Mucosa of rectum (tissue), 2 donors: ENCODE data around the gene CNPY3.
"Not testable (repeated sequence)": the region's sequence is repeated elsewhere in the genome, so short reads cannot be mapped to it uniquely, and the experiment has no call there.

Source experiments
- H3K27ac ChIP-seq, 2 donors: one replicate each; pipeline ENCODE4 v1.7.0; 2013; ENCODE audit warnings: inconsistent platforms in 2 of 2, low read depth in 2 of 2, low read length in 2 of 2
- H3K27me3 ChIP-seq, 2 donors: one replicate each; pipeline ENCODE4 v1.7.0; 2013; ENCODE audit warnings: low read length in 2 of 2; ENCODE audit not compliant: control insufficient read depth in 2 of 2, insufficient read depth in 2 of 2
- H3K36me3 ChIP-seq, 2 donors: one replicate each; pipeline ENCODE4 v1.7.0; 2013; ENCODE audit warnings: low read length in 2 of 2; ENCODE audit not compliant: control insufficient read depth in 2 of 2, insufficient read depth in 2 of 2
- H3K4me1 ChIP-seq, 2 donors: one replicate each; pipeline ENCODE4 v1.7.0; 2013; ENCODE audit warnings: low read length in 2 of 2, mild to moderate bottlenecking in 1 of 2; ENCODE audit not compliant: control insufficient read depth in 2 of 2, insufficient read depth in 2 of 2
- H3K4me3 ChIP-seq, 2 donors: one replicate each; pipeline ENCODE4 v1.7.0; 2013; ENCODE audit warnings: low read length in 2 of 2
- H3K9ac ChIP-seq, 2 donors: one replicate each; pipeline ENCODE4 v1.7.0; 2013; ENCODE audit warnings: low read length in 2 of 2, low read depth in 1 of 2, mild to moderate bottlenecking in 1 of 2
- H3K9me3 ChIP-seq, 2 donors: one replicate each; pipeline ENCODE4 v1.7.0; 2013; ENCODE audit warnings: low read length in 2 of 2; ENCODE audit not compliant: control insufficient read depth in 2 of 2
- donor health status: healthy.
- donor health status: Normal muscosa, but diverticular disease.

Gene CNPY3

GRCh38 chr6:42896178-42896719, 33.0 kb upstream of the CNPY3 start:
- H3K27me3 ChIP-seq = no peaks in the 10 kb centered on the region
- H3K27ac ChIP-seq = no peak overlapping the region
- peaks cover 2% of the 10 kb centered on the region in 2 donors for H3K4me1 ChIP-seq
- no peaks in the 10 kb centered on the region for H3K36me3 ChIP-seq
- H3K4me3 ChIP-seq = no peak overlapping the region
- H3K9ac ChIP-seq = no peak overlapping the region
- H3K9me3 ChIP-seq = no peaks in the 10 kb centered on the region

DNA sequence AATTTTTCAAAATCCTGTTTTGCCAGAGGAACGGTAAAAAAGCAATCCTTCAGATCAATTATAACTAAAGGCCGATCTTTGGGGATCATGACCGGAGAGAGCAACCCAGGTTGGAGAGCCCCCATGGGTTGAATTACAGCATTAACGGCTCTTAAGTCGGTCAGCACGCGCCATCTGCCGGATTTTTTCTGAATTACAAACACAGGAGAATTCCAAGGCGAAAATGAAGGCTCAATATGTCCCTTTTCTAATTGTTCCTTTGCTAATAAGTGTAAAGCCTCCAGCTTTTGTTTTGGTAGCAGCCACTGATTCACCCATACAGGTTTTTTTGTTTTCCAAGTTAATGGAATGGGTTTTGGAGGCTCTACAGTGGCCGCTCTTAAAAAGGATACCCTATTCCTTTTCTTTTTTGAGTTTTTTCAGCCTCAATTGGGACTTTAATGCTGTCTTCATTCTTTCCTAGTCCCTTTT, 30.4 kb upstream of the CNPY3 start:
- no peak overlapping the region for H3K9ac ChIP-seq
- H3K4me1 ChIP-seq = peaks cover 0 to 5% of the 10 kb centered on the region in 2 donors
- H3K9me3 ChIP-seq = no peaks in the 10 kb centered on the region
- no peaks in the 10 kb centered on the region for H3K36me3 ChIP-seq
- H3K4me3 ChIP-seq = no peak overlapping the region
- H3K27me3 ChIP-seq = no peaks in the 10 kb centered on the region
- H3K27ac ChIP-seq = no peak overlapping the region

GRCh38 chr6:42899871-42900270, 29.4 kb upstream of the CNPY3 start:
- Histone ChIP-seq H3K4me3 (no peak overlapping the region), H3K36me3 (no peaks in the 10 kb centered on the region), H3K9me3 (no peaks in the 10 kb centered on the region), H3K9ac (no peak overlapping the region), H3K27me3 (no peaks in the 10 kb centered on the region), H3K27ac (no peak overlapping the region), H3K4me1 (peaks cover 0 to 5% of the 10 kb centered on the region in 2 donors)

- Histone ChIP-seq H3K36me3 (no peaks in the 10 kb centered on the region), H3K4me1 (peaks cover 0 to 5% of the 10 kb centered on the region in 2 donors), H3K27ac (no peak overlapping the region), H3K9me3 (no peaks in the 10 kb centered on the region), H3K4me3 (no peak overlapping the region), H3K27me3 (no peaks in the 10 kb centered on the region), H3K9ac (no peak overlapping the region)
These were observed 27.7 kb upstream of the CNPY3 start for GRCh38 chr6:42901538-42901957.

- not testable (repeated sequence) for H3K36me3 ChIP-seq, H3K9me3 ChIP-seq, H3K4me1 ChIP-seq, H3K9ac ChIP-seq, H3K27me3 ChIP-seq, H3K4me3 ChIP-seq, H3K27ac ChIP-seq
These were observed 26.6 kb upstream of the CNPY3 start for GRCh38 chr6:42902429-42903263.

- peaks cover 0 to 5% of the 10 kb centered on the region in 2 donors for H3K4me1 ChIP-seq
- H3K4me3 ChIP-seq = no peak overlapping the region
- no peaks in the 10 kb centered on the region for H3K27me3 ChIP-seq
- H3K27ac ChIP-seq = no peak overlapping the region
- no peaks in the 10 kb centered on the region for H3K9me3 ChIP-seq
- no peaks in the 10 kb centered on the region for H3K36me3 ChIP-seq
- H3K9ac ChIP-seq = no peak overlapping the region
These were observed 24.8 kb upstream of the CNPY3 start for GRCh38 chr6:42904467-42904866.

- Histone ChIP-seq H3K4me1 (no peaks in the 10 kb centered on the region), H3K27me3 (no peaks in the 10 kb centered on the region), H3K9me3 (no peaks in the 10 kb centered on the region), H3K9ac (no peak overlapping the region), H3K27ac (no peak overlapping the region), H3K4me3 (no peak overlapping the region), H3K36me3 (no peaks in the 10 kb centered on the region)
These were observed 21.9 kb upstream of the CNPY3 start for GRCh38 chr6:42907336-42907735.

GRCh38 chr6:42909835-42910234, 19.4 kb upstream of the CNPY3 start:
- H3K4me1 ChIP-seq = no peaks in the 10 kb centered on the region
- no peak overlapping the region for H3K27ac ChIP-seq
- H3K9me3 ChIP-seq = no peaks in the 10 kb centered on the region

DNA sequence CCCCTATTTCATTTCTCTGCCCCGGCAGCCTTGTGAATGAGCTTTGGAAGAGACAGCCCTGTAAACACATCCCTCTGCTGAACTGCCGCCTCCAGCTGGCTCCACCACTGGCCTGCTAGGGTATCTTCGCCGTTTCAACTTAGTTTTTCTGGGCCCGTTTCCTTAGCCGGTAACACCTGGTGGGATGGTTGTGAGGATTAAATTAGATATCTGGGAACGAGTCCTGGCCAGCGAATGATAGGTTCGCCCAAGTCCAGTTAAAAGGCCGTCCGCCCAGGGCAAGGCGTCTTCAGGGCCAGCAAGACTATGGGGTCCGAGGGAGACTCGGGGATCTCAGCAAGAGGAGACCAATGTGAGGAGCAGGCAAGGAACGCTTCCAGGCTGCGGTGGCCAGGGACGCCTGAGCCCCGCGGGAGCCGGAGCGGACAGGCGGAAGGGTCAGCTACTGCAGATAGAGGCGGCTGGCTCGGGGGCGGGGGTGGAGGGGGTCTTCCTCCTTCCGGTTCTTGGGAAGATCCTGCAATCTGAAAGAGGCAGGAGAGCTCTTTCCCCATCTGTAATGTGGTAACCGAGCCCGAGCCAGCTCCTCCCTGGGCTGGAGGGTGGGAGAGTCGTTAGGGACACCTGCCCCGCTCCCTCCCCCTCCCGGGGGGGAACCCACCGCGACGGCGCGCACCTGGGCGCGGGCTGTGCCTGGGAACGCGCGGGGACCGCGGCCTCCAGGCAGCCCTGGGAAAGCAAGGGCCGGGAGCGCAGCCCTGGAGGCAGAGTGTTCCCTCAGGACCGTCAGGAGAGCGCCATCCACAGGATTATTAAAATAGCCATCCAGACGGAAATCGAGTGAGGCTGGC, 17.9 kb upstream of the CNPY3 start:
- H3K36me3 ChIP-seq = no peaks in the 10 kb centered on the region
- H3K4me1 ChIP-seq = no peaks in the 10 kb centered on the region
- no peaks in the 10 kb centered on the region for H3K27me3 ChIP-seq
- H3K27ac ChIP-seq = no peak overlapping the region
- no peak overlapping the region for H3K4me3 ChIP-seq
- H3K9ac ChIP-seq = no peak overlapping the region
- H3K9me3 ChIP-seq = no peaks in the 10 kb centered on the region

More at GRCh38 chr6:42909835-42910234, 19.4 kb upstream of the CNPY3 start:
- Histone ChIP-seq H3K36me3 (no peaks in the 10 kb centered on the region), H3K4me3 (no peak overlapping the region), H3K27me3 (no peaks in the 10 kb centered on the region), H3K9ac (no peak overlapping the region)

- Histone ChIP-seq H3K4me1 (no peaks in the 10 kb centered on the region), H3K27me3 (no peaks in the 10 kb centered on the region), H3K4me3 (no peak overlapping the region), H3K27ac (no peak overlapping the region), H3K9me3 (no peaks in the 10 kb centered on the region), H3K36me3 (no peaks in the 10 kb centered on the region), H3K9ac (no peak overlapping the region)
These were observed 14.7 kb upstream of the CNPY3 start for GRCh38 chr6:42914546-42914945.
